ENCODE data around the gene AP4S1. TPM values are rescaled to one million over a fixed set of nuclear protein-coding genes. Genes with fewer than 3 reads are reported as not detected.

AP4S1 gene
- total RNA-seq, 2 donors from 2014 or later = 7.6 to 11.1 TPM

GRCh38 chr14:30980980-30981379 lies 44.5 kb upstream of the AP4S1 start:
- no peak overlapping the region for H3K27ac Mint-ChIP-seq
- no peak for DNase-seq
- no peak overlapping the region for H3K9ac ChIP-seq (ENCODE audit: extremely low read depth, low read length, poor library complexity, severe bottlenecking)
- peaks cover 11% of the 10 kb centered on the region for H3K36me3 Mint-ChIP-seq (ENCODE audit: low read depth)
- H3K4me3 Mint-ChIP-seq = no peak overlapping the region
- H3K27me3 ChIP-seq (ENCODE audit: control insufficient read depth, insufficient read depth, low read length, poor library complexity, severe bottlenecking) = no peaks in the 10 kb centered on the region
- peaks cover 2% of the 10 kb centered on the region for H3K4me1 Mint-ChIP-seq
- 80 to 96% methylated on average over 2 to 3 of the region's 3 CpGs for WGBS, 2 experiments (ENCODE audit: insufficient coverage in 1 of 2, insufficient read length in 1 of 2)
- TF ChIP-seq CTCF (conservative IDR thresholded peaks at IDR 0.05) = no peak
- peaks cover 4% of the 10 kb centered on the region for H3K36me3 ChIP-seq (ENCODE audit: control insufficient read depth, insufficient read depth, low read length)
- no peaks in the 10 kb centered on the region for H3K9me3 ChIP-seq (ENCODE audit: control insufficient read depth, low read length)
- H3K27me3 Mint-ChIP-seq (ENCODE audit: insufficient read depth) = no peaks in the 10 kb centered on the region
- H3K4me3 ChIP-seq (ENCODE audit: low read length) = no peak overlapping the region
- H3K4me1 ChIP-seq (ENCODE audit: control insufficient read depth, insufficient read depth, low read length) = no peaks in the 10 kb centered on the region
- H3K27ac ChIP-seq (ENCODE audit: low read depth, low read length) = no peak overlapping the region
- peaks cover 2% of the 10 kb centered on the region for H3K9me3 Mint-ChIP-seq

- H3K27me3 ChIP-seq (ENCODE audit: control insufficient read depth, insufficient read depth, low read length, poor library complexity, severe bottlenecking) = no peaks in the 10 kb centered on the region
- no peak overlapping the region for H3K9ac ChIP-seq (ENCODE audit: extremely low read depth, low read length, poor library complexity, severe bottlenecking)
- peaks cover 5% of the 10 kb centered on the region for H3K36me3 ChIP-seq (ENCODE audit: control insufficient read depth, insufficient read depth, low read length)
- peaks cover 2% of the 10 kb centered on the region for H3K9me3 Mint-ChIP-seq
- no peak overlapping the region for H3K27ac ChIP-seq (ENCODE audit: low read depth, low read length)
- H3K27ac Mint-ChIP-seq = no peak overlapping the region
- no peak for DNase-seq
- no peaks in the 10 kb centered on the region for H3K9me3 ChIP-seq (ENCODE audit: control insufficient read depth, low read length)
- TF ChIP-seq CTCF (conservative IDR thresholded peaks at IDR 0.05) = no peak
- no peaks in the 10 kb centered on the region for H3K4me1 ChIP-seq (ENCODE audit: control insufficient read depth, insufficient read depth, low read length)
- 90 to 99% methylated on average over 4 to 6 of the region's 7 CpGs for WGBS, 2 experiments (ENCODE audit: insufficient coverage in 1 of 2, insufficient read length in 1 of 2)
- no peak overlapping the region for H3K4me3 Mint-ChIP-seq
- H3K4me1 Mint-ChIP-seq = no peaks in the 10 kb centered on the region
- H3K4me3 ChIP-seq (ENCODE audit: low read length) = no peak overlapping the region
- peaks cover 10% of the 10 kb centered on the region for H3K36me3 Mint-ChIP-seq (ENCODE audit: low read depth)
- no peaks in the 10 kb centered on the region for H3K27me3 Mint-ChIP-seq (ENCODE audit: insufficient read depth)
These were observed 42.9 kb upstream of the AP4S1 start for GRCh38 chr14:30982533-30982932.

GRCh38 chr14:30983858-30984257 lies 41.6 kb upstream of the AP4S1 start:
- H3K9ac ChIP-seq (ENCODE audit: extremely low read depth, low read length, poor library complexity, severe bottlenecking) = no peak overlapping the region
- H3K9me3 Mint-ChIP-seq = peaks cover 2% of the 10 kb centered on the region
- no peak for TF ChIP-seq CTCF (conservative IDR thresholded peaks at IDR 0.05)
- no peak overlapping the region for H3K27ac Mint-ChIP-seq
- H3K27ac ChIP-seq (ENCODE audit: low read depth, low read length) = no peak overlapping the region
- WGBS, 2 experiments (ENCODE audit: insufficient coverage in 1 of 2, insufficient read length in 1 of 2) = 92% methylated on average over 1 of the region's 2 CpGs; no CpG with 5 or more reads in 1 of the 2 experiments
- no peak for DNase-seq
- no peak overlapping the region for H3K4me3 ChIP-seq (ENCODE audit: low read length)
- peaks cover 1% of the 10 kb centered on the region for H3K4me1 Mint-ChIP-seq
- no peak overlapping the region for H3K4me3 Mint-ChIP-seq
- H3K4me1 ChIP-seq (ENCODE audit: control insufficient read depth, insufficient read depth, low read length) = no peaks in the 10 kb centered on the region
- no peaks in the 10 kb centered on the region for H3K9me3 ChIP-seq (ENCODE audit: control insufficient read depth, low read length)
- H3K27me3 ChIP-seq (ENCODE audit: control insufficient read depth, insufficient read depth, low read length, poor library complexity, severe bottlenecking) = no peaks in the 10 kb centered on the region
- H3K27me3 Mint-ChIP-seq (ENCODE audit: insufficient read depth) = no peaks in the 10 kb centered on the region
- peaks cover 6% of the 10 kb centered on the region for H3K36me3 Mint-ChIP-seq (ENCODE audit: low read depth)
- H3K36me3 ChIP-seq (ENCODE audit: control insufficient read depth, insufficient read depth, low read length) = peaks cover 5% of the 10 kb centered on the region
